SK-N-MC (cell line): ENCODE data around the gene HAPLN3.

ENCODE experiments used
- EZH2 ChIP-seq: fragments of 200-600 bp; sonication (generic); IDR thresholded peaks from one replicate; pipeline ENCODE4 v1.6.1; 2017; ENCODE audit warnings: antibody characterized with exemption
- POLR2AphosphoS5 ChIP-seq: IDR thresholded peaks from 2 replicates; pipeline ENCODE4 v1.6.1; 2012; ENCODE audit warnings: mild to moderate bottlenecking, low read depth, low read length, borderline replicate concordance

DNA sequence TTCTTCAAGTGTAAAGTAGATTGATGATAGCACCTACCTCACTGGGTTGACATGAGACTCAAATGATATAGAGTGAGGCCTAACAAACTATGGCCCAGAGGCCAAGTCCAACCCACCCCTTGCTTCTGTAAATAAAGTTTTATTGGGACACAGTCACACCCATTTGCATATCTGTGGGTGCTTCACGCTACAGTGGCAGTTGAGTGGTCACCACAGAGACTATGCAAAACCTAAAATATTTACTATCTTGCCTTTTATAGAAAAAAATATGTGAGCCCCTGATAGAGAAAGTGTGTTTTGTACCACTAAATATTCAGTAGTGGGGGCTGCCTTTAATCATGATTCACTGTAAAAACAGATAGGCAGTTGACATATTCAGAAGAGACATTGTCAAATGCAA, 54.1 kb downstream of the HAPLN3 start:
- TF ChIP-seq POLR2AphosphoS5 (no peak), EZH2 (no peak)
